GOT3 (cell line): ENCODE data around the gene GLI1.
A peak's percentile ranks its signal among the peaks of the same experiment; 100 is the strongest.

Source experiments
- DNase-seq: peaks from one replicate; lab custom pipeline; 2025; ENCODE audit warnings: mixed read lengths; lab: John Stamatoyannopoulos, UW

The GLI1 gene

DNA sequence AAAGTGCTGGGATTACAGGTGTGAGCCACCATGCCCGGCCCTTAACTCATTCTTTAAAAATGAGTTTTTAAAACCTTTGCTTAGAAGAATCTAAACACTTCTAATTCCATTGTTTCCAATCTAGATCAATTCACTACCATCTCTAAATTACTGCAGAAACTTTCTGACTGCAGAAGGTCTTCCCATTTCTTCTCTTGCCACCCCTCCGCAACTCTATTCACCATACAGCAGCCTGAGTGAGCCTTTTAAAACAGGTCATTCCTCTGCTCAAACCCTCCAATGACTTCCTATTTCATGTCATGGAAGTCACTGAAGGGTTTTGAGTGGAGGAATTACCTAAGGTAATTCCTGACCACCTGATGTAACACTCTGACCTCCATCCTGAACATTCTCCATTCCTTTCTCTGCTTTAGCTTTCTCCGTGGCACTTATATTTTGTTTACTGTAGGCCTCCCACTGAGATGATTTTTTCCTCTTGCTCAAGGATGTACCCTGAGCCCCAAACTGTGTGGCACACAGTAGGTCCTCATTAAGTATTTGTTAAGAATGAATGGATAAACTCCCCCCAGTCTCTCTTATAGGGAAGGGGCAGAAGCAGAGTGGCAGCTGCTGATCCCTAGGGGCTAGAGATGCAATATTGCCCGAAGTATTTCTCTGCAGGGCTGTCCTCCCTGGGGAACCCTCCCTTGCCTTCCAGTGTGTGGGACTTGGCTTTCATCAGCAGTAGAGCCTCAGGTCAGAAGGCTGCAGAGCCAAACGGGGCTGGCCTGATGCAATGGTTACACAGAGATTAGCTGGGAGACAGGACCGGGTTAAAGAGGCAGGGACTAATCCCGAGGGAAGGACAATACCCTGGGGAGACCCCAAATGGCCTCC lies 59.6 kb downstream of the GLI1 start:
- DNase-seq: peak; percentile 98

- no peak for DNase-seq
Observed at GRCh38 chr12:57519796-57520052, 60.1 kb downstream of the GLI1 start.

- peak; percentile 100 for DNase-seq
Observed at GRCh38 chr12:57520053-57520818, 60.7 kb downstream of the GLI1 start, which contains the start of gene DDIT3. Gene DDIT3 (minus strand): TSS chr12:57520514. CDS start chr12:57517406, 3,108 bp downstream.

DNA sequence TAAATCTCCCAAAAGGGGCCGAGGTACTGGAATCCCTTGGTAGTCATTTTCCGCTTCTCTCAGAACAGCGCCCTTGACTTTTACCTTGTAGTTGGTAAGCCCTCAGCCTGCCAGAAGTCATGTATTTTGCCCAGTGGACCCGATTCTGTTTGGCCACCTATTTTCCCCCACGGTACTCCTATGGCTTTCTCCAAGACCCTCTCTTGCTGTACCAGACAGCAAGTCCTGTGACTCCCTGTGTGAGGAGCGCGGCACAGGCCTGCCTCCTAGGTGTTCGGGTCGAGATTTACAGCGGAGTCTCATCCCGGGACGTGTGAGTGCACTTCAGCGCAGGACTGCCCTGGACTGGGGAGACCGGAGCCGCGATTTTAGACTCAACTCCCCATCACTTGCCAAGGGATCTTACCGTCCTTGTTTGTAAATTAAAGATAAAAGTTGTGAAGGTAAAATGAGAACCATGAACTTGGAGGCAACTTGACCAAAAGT lies 62.0 kb downstream of the GLI1 start:
- no peak for DNase-seq
